OCI-LY1 (cell line): Measurements from ENCODE around the gene ENDOU.

Experiments
- H2AFZ ChIP-seq: fragments of 200-600 bp; sonication (generic), shearing (Covaris generic); 2 replicates; pipeline ENCODE4 v1.6.0; 2014; ENCODE audit warnings: antibody characterized with exemption, mild to moderate bottlenecking, low read length
- H3F3A ChIP-seq: fragments of 200-600 bp; sonication (generic), shearing (Covaris generic); 2 replicates; pipeline ENCODE4 v1.6.0; 2014; ENCODE audit warnings: mild to moderate bottlenecking, antibody characterized with exemption, low read length, moderate library complexity; ENCODE audit not compliant: insufficient read depth
- H3K27ac ChIP-seq: fragments of 200-600 bp; sonication (generic); 2 replicates; pipeline ENCODE4 v1.5.1; 2014; ENCODE audit warnings: low read length, mixed run types, mild to moderate bottlenecking, low read depth; ENCODE audit not compliant: poor library complexity, severe bottlenecking
- H3K27me3 ChIP-seq: fragments of 200-600 bp; sonication (generic); 2 replicates; pipeline ENCODE4 v1.6.0; 2014; ENCODE audit warnings: antibody characterized with exemption, mild to moderate bottlenecking, low read length, moderate library complexity; ENCODE audit not compliant: insufficient read depth
- H3K36me3 ChIP-seq: fragments of 200-600 bp; sonication (generic); 2 replicates; pipeline ENCODE4 v1.6.1; 2014; ENCODE audit warnings: mild to moderate bottlenecking, antibody characterized with exemption, low read length, moderate library complexity, mixed read lengths; ENCODE audit not compliant: insufficient read depth
- H3K4me1 ChIP-seq: fragments of 200-600 bp; sonication (generic); 2 replicates; pipeline ENCODE4 v1.5.1; 2014; ENCODE audit warnings: mild to moderate bottlenecking, low read length, moderate library complexity; ENCODE audit not compliant: insufficient read depth, severe bottlenecking
- H3K4me2 ChIP-seq: fragments of 200-600 bp; sonication (generic), shearing (Covaris generic); 2 replicates; pipeline ENCODE4 v1.6.1; 2014; ENCODE audit warnings: low read length
- H3K4me3 ChIP-seq: fragments of 200-600 bp; sonication (generic); 2 replicates; pipeline ENCODE4 v1.5.1; 2014; ENCODE audit warnings: low read length, low read depth, mild to moderate bottlenecking, mixed read lengths; ENCODE audit not compliant: poor library complexity, severe bottlenecking
- H3K79me2 ChIP-seq: fragments of 200-600 bp; shearing (Covaris generic); 2 replicates; pipeline ENCODE4 v1.6.1; 2016; ENCODE audit warnings: mixed run types, low read length, mixed read lengths; ENCODE audit not compliant: insufficient read depth
- H3K9ac ChIP-seq: fragments of 200-600 bp; sonication (generic), shearing (Covaris generic); 2 replicates; pipeline ENCODE4 v1.6.1; 2014; ENCODE audit warnings: mild to moderate bottlenecking, low read length, mixed read lengths
- H3K9me2 ChIP-seq: fragments of 200-600 bp; sonication (generic), shearing (Covaris generic); 2 replicates; pipeline ENCODE4 v1.6.1; 2014; ENCODE audit warnings: low read depth, mild to moderate bottlenecking, low read length, mixed read lengths
- H3K9me3 ChIP-seq: fragments of 200-600 bp; shearing (Covaris generic); 2 replicates; pipeline ENCODE4 v1.6.1; 2014; ENCODE audit warnings: low read length, mixed read lengths
- H4K20me1 ChIP-seq: fragments of 200-600 bp; sonication (generic), shearing (Covaris generic); 2 replicates; pipeline ENCODE4 v1.6.0; 2016; ENCODE audit warnings: mild to moderate bottlenecking, low read length; ENCODE audit not compliant: insufficient read depth
- EZH2 ChIP-seq: fragments of 200-600 bp; sonication (generic), shearing (Covaris generic); IDR thresholded peaks from 2 replicates; pipeline ENCODE4 v1.8.0; 2017; ENCODE audit warnings: borderline replicate concordance, mixed run types, mild to moderate bottlenecking, antibody characterized with exemption, low read length, moderate library complexity, mixed read lengths
- TF ChIP-seq, protein P1 (sequence below): fragments of 200-600 bp; sonication (generic), shearing (Covaris generic); IDR thresholded peaks from 2 replicates; pipeline ENCODE4 v1.5.1; 2017; ENCODE audit warnings: mild to moderate bottlenecking, antibody characterized with exemption, low read length, moderate library complexity, mixed read lengths

The ENDOU gene

GRCh38 chr12:47743311-47743860 lies 18.1 kb upstream of the ENDOU start:
- Histone ChIP-seq H3K9me2 (no peaks in the 10 kb centered on the region), H3K27me3 (no peaks in the 10 kb centered on the region), H3K27ac (no peak overlapping the region), H3K4me2 (no peak overlapping the region), H3K9ac (no peak overlapping the region), H4K20me1 (no peaks in the 10 kb centered on the region), H2AFZ (no peak overlapping the region), H3K79me2 (no peaks in the 10 kb centered on the region), H3K4me3 (no peak overlapping the region), H3K4me1 (peaks cover 23% of the 10 kb centered on the region), H3F3A (peaks cover 5% of the 10 kb centered on the region; the same call in 1 of the 2 replicates), H3K36me3 (no peaks in the 10 kb centered on the region), H3K9me3 (no peaks in the 10 kb centered on the region)
- TF ChIP-seq, protein P1, sequence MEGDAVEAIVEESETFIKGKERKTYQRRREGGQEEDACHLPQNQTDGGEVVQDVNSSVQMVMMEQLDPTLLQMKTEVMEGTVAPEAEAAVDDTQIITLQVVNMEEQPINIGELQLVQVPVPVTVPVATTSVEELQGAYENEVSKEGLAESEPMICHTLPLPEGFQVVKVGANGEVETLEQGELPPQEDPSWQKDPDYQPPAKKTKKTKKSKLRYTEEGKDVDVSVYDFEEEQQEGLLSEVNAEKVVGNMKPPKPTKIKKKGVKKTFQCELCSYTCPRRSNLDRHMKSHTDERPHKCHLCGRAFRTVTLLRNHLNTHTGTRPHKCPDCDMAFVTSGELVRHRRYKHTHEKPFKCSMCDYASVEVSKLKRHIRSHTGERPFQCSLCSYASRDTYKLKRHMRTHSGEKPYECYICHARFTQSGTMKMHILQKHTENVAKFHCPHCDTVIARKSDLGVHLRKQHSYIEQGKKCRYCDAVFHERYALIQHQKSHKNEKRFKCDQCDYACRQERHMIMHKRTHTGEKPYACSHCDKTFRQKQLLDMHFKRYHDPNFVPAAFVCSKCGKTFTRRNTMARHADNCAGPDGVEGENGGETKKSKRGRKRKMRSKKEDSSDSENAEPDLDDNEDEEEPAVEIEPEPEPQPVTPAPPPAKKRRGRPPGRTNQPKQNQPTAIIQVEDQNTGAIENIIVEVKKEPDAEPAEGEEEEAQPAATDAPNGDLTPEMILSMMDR = no peak
- TF ChIP-seq EZH2 = no peak

DNA sequence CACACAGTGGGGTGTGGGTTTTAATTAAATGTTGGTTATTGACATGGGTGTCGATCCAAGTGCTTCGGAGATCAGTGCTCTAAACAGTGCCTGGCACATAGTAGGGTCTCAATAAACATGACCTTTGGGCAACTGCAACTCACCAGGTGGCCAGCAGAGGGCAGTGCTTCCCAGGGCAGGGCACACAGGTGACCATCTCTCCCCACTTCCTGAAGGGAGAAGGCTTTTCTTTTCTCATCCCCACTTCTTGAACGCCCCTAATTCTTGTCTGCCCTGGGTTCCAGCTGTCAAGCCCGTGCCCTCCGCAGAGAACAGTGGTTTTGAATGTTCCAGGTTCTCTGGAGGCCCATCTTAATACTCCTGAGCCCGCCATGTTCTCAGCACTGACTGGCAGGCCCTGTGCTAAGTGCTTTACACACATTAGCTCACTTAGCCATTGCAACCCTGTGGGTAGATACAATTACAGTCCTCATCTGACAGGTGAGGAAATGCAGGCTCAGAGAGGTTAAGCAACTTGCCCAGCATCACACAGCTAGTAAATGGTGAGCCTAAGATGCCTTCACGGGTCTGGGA lies 17.0 kb upstream of the ENDOU start:
- Histone ChIP-seq H3K9me2 (no peaks in the 10 kb centered on the region), H3K79me2 (no peaks in the 10 kb centered on the region), H3K27ac (no peak overlapping the region), H3K27me3 (no peaks in the 10 kb centered on the region), H2AFZ (no peak overlapping the region), H3F3A (peaks cover 5% of the 10 kb centered on the region; the same call in 1 of the 2 replicates), H3K36me3 (no peaks in the 10 kb centered on the region), H3K4me1 (peaks cover 23% of the 10 kb centered on the region), H3K9me3 (no peaks in the 10 kb centered on the region), H3K4me2 (no peak overlapping the region), H3K9ac (no peak overlapping the region), H3K4me3 (no peak overlapping the region), H4K20me1 (no peaks in the 10 kb centered on the region)
- no peak for TF ChIP-seq EZH2
- TF ChIP-seq, protein P1 = peak; percentile 96

GRCh38 chr12:47741340-47741703 lies 16.0 kb upstream of the ENDOU start:
- TF ChIP-seq EZH2 = no peak
- TF ChIP-seq, protein P1 = no peak
- H3K4me3 ChIP-seq = no peak overlapping the region
- H3K9ac ChIP-seq = no peak overlapping the region
- no peaks in the 10 kb centered on the region for H3K27me3 ChIP-seq
- H3K27ac ChIP-seq = peak overlapping the region; percentile 38
- H3K9me3 ChIP-seq = no peaks in the 10 kb centered on the region
- H2AFZ ChIP-seq = no peak overlapping the region
- peak overlapping the region; percentile 43; the same call in 1 of the 2 replicates for H3K4me2 ChIP-seq
- no peaks in the 10 kb centered on the region for H3K36me3 ChIP-seq
- H4K20me1 ChIP-seq = no peaks in the 10 kb centered on the region
- H3K4me1 ChIP-seq = peaks cover 23% of the 10 kb centered on the region
- H3K9me2 ChIP-seq = no peaks in the 10 kb centered on the region
- peaks cover 5% of the 10 kb centered on the region; the same call in 1 of the 2 replicates for H3F3A ChIP-seq
- no peaks in the 10 kb centered on the region for H3K79me2 ChIP-seq
